Esophagus muscularis mucosa (tissue), 4 donors: ENCODE results near the gene NPLOC4. TPM values are rescaled to one million over a fixed set of nuclear protein-coding genes. Genes with fewer than 3 reads are reported as not detected.

Experiments used
- DNase-seq: peaks from one replicate; pipeline ENCODE4 v3.0.0-alpha.2; 2017; ENCODE audit errors: extremely low spot score
- H3K27ac ChIP-seq, 4 donors: fragments of 200-600 bp; sonication (generic); replicated peaks in 1 of 4; 1 replicate in 3 of 4; 2 replicates in 1 of 4; pipeline ENCODE4 v1.5.1; 2016 to 2019; ENCODE audit warnings: mild to moderate bottlenecking in 1 of 4
- H3K27me3 ChIP-seq, 4 donors: fragments of 200-600 bp; sonication (generic); one replicate each; pipeline versions ENCODE4 v1.5.1 to v1.6.0; 2016 to 2019
- H3K36me3 ChIP-seq, 4 donors: fragments of 200-600 bp; sonication (generic); one replicate each; pipeline ENCODE4 v1.5.1; 2016 to 2019
- H3K4me1 ChIP-seq, 4 donors: fragments of 200-600 bp; sonication (generic); one replicate each; pipeline ENCODE4 v1.5.1; 2016 to 2019
- H3K4me3 ChIP-seq, 4 donors: fragments of 200-600 bp; sonication (generic); 1 replicate in 2 of 4; 2 replicates in 2 of 4; pipeline ENCODE4 v1.5.1; 2016 to 2019; ENCODE audit warnings: mild to moderate bottlenecking in 4 of 4, moderate library complexity in 1 of 4
- H3K9me3 ChIP-seq, 4 donors: fragments of 200-600 bp; sonication (generic); 1 replicate in 3 of 4; 2 replicates in 1 of 4; pipeline ENCODE4 v1.5.1; 2016 to 2019
- EP300 ChIP-seq: sonication (generic); formaldehyde crosslinking; IDR thresholded peaks from one replicate; pipeline ENCODE4 v1.6.1; 2017; ENCODE audit warnings: antibody characterized with exemption
- POLR2A ChIP-seq: fragments of 450-650 bp; IDR thresholded peaks from one replicate; pipeline ENCODE4 v1.6.1; 2017; ENCODE audit warnings: antibody characterized with exemption, moderate library complexity, mild to moderate bottlenecking, low read depth
- POLR2AphosphoS5 ChIP-seq, 2 donors: sonication (generic); formaldehyde crosslinking; IDR thresholded peaks; one replicate each; pipeline ENCODE4 v1.6.1; 2017; ENCODE audit warnings: antibody characterized with exemption in 2 of 2
- WGBS: methylation state at CpG from one replicate; pipeline ENCODE4 v1.1.5; 2018; 5-methylcytosine and 5-hydroxymethylcytosine counted together
- intact Hi-C: fragments of 100-400 bp; cut with DNase I; formaldehyde crosslinking; loops from one replicate; pipeline ENCODE4 v1.15.1; 2023
- total RNA-seq, 4 donors: library from RNA; depleted of rRNA; stranded (reverse); fragments of >200 nt; gene quantifications; one replicate each; pipeline versions ENCODE4 v1.1.0 to v1.2.1, GENCODE V29; 2016
- TF ChIP-seq, protein P1 (sequence below), 3 experiments: fragments of 200-600 bp in 2 of 3; fragments of 450-650 bp in 1 of 3; sonication (generic) in 2 of 3; IDR thresholded peaks; one replicate each; pipeline ENCODE4 v1.5.1; 2017 to 2019; ENCODE audit warnings: antibody characterized with exemption in 3 of 3, mild to moderate bottlenecking in 2 of 3, moderate library complexity in 1 of 3

NPLOC4 gene
- total RNA-seq, 4 donors from 2014 or later, result 58.1 to 86.6 (median 65.7) TPM

DNA sequence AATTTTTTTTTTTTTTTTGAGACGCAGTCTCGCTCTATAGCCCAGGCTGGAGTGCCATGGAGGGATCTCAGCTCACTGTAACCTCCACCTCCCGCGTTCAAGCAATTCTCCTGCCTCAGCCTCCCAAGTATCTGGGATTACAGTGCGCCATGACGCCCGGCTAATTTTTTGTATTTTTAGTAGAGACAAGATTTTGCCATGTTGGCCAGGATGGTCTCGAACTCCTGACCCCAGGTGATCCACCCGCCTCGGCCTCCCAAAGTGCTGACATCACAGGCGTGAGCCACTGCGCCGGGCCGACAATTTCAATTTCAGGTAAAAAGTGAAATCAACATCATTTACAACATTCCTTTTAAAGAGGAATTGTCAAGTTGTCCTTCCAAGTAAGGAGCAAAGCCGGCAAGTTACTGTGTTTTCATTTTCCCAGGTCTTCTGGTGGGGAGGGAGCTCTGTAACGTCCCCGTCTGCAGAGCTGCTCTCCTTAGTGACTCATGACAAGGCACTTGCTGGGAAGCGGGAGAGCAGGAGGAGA is 873 bp downstream of the NPLOC4 start:
- WGBS, result 39% methylated on average over 17 of the region's 18 CpGs
- Histone ChIP-seq H3K9me3 (no peaks in the 10 kb centered on the region), H3K4me1 (peaks cover 35 to 45% (median 40%) of the 10 kb centered on the region in 4 donors), H3K27ac (peak overlapping the region; percentile 88 to 97 (median 92)), H3K4me3 (peak overlapping the region; percentile 89 to 98 (median 94)), H3K27me3 (no peaks in the 10 kb centered on the region), H3K36me3 (peaks cover 0 to 6% (median 0%) of the 10 kb centered on the region in 4 donors)
- intact Hi-C loops, result loop anchor here (2.0 kb wide), 1 partner anchor 31 kb away; the partner anchor contains the start of genes CCDC137 and OXLD1
- no peak for DNase-seq
- TF ChIP-seq POLR2AphosphoS5 (IDR thresholded peaks at IDR 0.05), result no peak
- no peak for TF ChIP-seq EP300
- TF ChIP-seq, protein P1, sequence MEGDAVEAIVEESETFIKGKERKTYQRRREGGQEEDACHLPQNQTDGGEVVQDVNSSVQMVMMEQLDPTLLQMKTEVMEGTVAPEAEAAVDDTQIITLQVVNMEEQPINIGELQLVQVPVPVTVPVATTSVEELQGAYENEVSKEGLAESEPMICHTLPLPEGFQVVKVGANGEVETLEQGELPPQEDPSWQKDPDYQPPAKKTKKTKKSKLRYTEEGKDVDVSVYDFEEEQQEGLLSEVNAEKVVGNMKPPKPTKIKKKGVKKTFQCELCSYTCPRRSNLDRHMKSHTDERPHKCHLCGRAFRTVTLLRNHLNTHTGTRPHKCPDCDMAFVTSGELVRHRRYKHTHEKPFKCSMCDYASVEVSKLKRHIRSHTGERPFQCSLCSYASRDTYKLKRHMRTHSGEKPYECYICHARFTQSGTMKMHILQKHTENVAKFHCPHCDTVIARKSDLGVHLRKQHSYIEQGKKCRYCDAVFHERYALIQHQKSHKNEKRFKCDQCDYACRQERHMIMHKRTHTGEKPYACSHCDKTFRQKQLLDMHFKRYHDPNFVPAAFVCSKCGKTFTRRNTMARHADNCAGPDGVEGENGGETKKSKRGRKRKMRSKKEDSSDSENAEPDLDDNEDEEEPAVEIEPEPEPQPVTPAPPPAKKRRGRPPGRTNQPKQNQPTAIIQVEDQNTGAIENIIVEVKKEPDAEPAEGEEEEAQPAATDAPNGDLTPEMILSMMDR (IDR thresholded peaks at IDR 0.05), result no peak
- TF ChIP-seq POLR2A, result no peak

DNA sequence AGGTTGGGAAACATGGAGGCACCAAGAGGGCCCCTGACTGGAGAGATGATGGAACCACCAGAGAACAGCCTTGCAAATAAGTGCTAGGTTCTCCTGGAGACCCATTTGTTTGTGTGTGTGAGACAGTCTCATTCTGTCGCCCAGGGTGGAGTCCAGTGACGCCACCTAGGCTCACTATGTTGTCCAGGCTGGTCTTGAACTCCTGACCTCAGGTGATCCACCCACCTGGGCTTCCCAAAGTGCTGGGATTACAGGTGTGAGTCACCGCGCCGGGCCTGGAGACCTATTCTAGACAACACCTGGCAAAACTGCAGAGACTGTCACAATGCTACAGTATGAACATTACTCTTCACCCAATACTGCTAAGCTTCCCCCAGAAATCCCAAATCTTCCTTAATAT is 1.5 kb downstream of the NPLOC4 start:
- peak overlapping the region; percentile 89 to 98 (median 94) for H3K4me3 ChIP-seq
- peaks cover 35 to 45% (median 40%) of the 10 kb centered on the region in 4 donors for H3K4me1 ChIP-seq
- peaks cover 0 to 6% (median under 1%) of the 10 kb centered on the region in 4 donors for H3K36me3 ChIP-seq
- H3K9me3 ChIP-seq, result no peaks in the 10 kb centered on the region
- intact Hi-C loops, result no loop called here
- no peak for TF ChIP-seq EP300
- no peak for TF ChIP-seq POLR2AphosphoS5 (IDR thresholded peaks at IDR 0.05)
- TF ChIP-seq POLR2A, result no peak
- TF ChIP-seq, protein P1 (IDR thresholded peaks at IDR 0.05), result no peak
- no peak for DNase-seq
- whole genome bisulfite sequencing, result 84% methylated on average over 5 of the region's 5 CpGs
- no peaks in the 10 kb centered on the region for H3K27me3 ChIP-seq
- peak overlapping the region in 1 of 4 donors; percentile 95 for H3K27ac ChIP-seq

DNA sequence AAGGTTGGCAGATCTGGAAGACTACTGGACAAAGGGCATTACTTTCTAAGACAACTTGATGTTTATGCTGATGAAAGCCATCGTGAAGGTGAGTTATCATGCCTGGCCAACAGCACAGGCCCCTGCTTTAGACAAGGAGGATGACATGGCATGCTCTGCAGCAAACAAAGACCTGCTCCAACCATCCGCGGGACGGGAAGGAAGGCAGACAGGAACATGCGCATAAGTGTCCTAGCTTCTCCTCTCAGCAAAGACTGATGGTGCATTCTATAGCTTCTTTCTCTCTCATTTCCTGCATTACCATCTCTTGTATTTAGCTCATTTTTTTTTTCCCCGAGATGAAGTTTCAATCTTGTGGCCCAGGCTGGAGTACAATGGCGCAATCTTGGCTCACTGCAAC is 5.4 kb downstream of the NPLOC4 start:
- intact Hi-C loops, result no loop called here
- no peak for DNase-seq
- Histone ChIP-seq H3K27me3 (no peaks in the 10 kb centered on the region), H3K27ac (no peak overlapping the region), H3K9me3 (no peaks in the 10 kb centered on the region), H3K4me1 (peaks cover 30 to 37% (median 32%) of the 10 kb centered on the region in 4 donors), H3K4me3 (no peak overlapping the region), H3K36me3 (peaks cover 30 to 40% (median 35%) of the 10 kb centered on the region in 4 donors)
- 91% methylated on average over 6 of the region's 7 CpGs for WGBS
- TF ChIP-seq EP300 (no peak), POLR2A (no peak), POLR2AphosphoS5 (IDR thresholded peaks at IDR 0.05) (no peak)
- TF ChIP-seq, protein P1 (IDR thresholded peaks at IDR 0.05), result no peak

DNA sequence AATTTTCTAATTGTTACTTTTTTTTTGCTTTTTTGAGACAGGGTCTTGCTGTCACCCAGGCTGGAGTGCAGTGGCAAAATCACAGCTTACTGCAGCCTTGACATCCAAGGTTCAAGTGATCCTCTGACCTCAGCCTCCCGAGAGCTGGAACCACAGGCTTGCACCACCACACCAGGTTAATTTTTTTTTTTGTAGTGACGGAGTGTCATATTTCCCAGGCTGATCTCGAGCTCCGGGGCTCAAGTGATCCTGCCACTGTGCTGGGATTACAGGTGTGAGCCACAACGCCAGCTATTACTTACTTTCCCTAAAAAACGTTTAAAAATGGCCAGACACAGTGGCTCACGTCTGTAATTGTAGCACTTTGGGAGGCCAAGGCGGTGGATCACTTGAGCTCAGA is 6.6 kb downstream of the NPLOC4 start:
- Histone ChIP-seq H3K27me3 (no peaks in the 10 kb centered on the region), H3K36me3 (peaks cover 42 to 52% (median 47%) of the 10 kb centered on the region in 4 donors), H3K4me1 (peaks cover 21 to 26% (median 21%) of the 10 kb centered on the region in 4 donors), H3K9me3 (no peaks in the 10 kb centered on the region), H3K4me3 (no peak overlapping the region), H3K27ac (no peak overlapping the region)
- TF ChIP-seq POLR2AphosphoS5 (IDR thresholded peaks at IDR 0.05) (no peak), EP300 (no peak), POLR2A (no peak)
- TF ChIP-seq, protein P1 (IDR thresholded peaks at IDR 0.05), result no peak
- DNase-seq, result no peak
- intact Hi-C loops, result no loop called here
- WGBS, result 87% methylated on average over 8 of the region's 8 CpGs
